H4 (cell line): ENCODE data around the gene RNF182. TPM values are rescaled to one million over a fixed set of nuclear protein-coding genes. Genes with fewer than 3 reads are reported as not detected.
A peak's percentile ranks its signal among the peaks of the same experiment; 100 is the strongest.
"Not testable (repeated sequence)": the region's sequence is repeated elsewhere in the genome, so short reads cannot be mapped to it uniquely, and the experiment has no call there.

Experiments
- DNase-seq: peaks from one replicate; pipeline ENCODE4 v3.0.0-alpha.2; 2015; ENCODE audit warnings: low spot score
- total RNA-seq: library from RNA; depleted of rRNA; stranded (reverse); fragments of >200 nt; shearing (Covaris generic); gene quantifications from 2 replicates; pipeline ENCODE4 v1.2.3, GENCODE V29; 2014

The RNF182 gene
- total RNA-seq, 1 experiment from 2014 or later = 7.2 TPM

- no peak for DNase-seq
Measured at GRCh38 chr6:13916230-13916944, 8.4 kb upstream of the RNF182 start.

GRCh38 chr6:13917141-13917540 lies 7.6 kb upstream of the RNF182 start:
- DNase-seq = no peak

- no peak for DNase-seq
Measured at GRCh38 chr6:13918686-13919250, 6.0 kb upstream of the RNF182 start.

- DNase-seq = no peak
Measured at GRCh38 chr6:13919861-13920260, 4.9 kb upstream of the RNF182 start.

- no peak for DNase-seq
Measured at GRCh38 chr6:13920552-13920951, 4.2 kb upstream of the RNF182 start.

GRCh38 chr6:13922750-13923149 lies 2.0 kb upstream of the RNF182 start:
- DNase-seq = no peak

GRCh38 chr6:13923527-13924145 lies 1.1 kb upstream of the RNF182 start:
- no peak for DNase-seq

- peak; percentile 31 for DNase-seq
Measured at GRCh38 chr6:13924146-13924948, 405 bp upstream of the RNF182 start.

GRCh38 chr6:13926378-13926777 lies 1.6 kb downstream of the RNF182 start:
- no peak for DNase-seq

- DNase-seq = no peak
Measured at GRCh38 chr6:13927203-13927602, 2.5 kb downstream of the RNF182 start.

- DNase-seq = no peak
Measured at GRCh38 chr6:13929196-13929595, 4.4 kb downstream of the RNF182 start.

- no peak for DNase-seq
Measured at GRCh38 chr6:13931797-13932402, 7.1 kb downstream of the RNF182 start.

GRCh38 chr6:13932785-13933184 lies 8.0 kb downstream of the RNF182 start:
- DNase-seq = no peak

- DNase-seq = no peak
Measured at GRCh38 chr6:13934721-13935120, 10.0 kb downstream of the RNF182 start.

GRCh38 chr6:13935190-13935880 lies 10.6 kb downstream of the RNF182 start:
- no peak for DNase-seq

GRCh38 chr6:13935881-13936261 lies 11.1 kb downstream of the RNF182 start:
- not testable (repeated sequence) for DNase-seq

- no peak for DNase-seq
Measured at GRCh38 chr6:13941902-13942301, 17.1 kb downstream of the RNF182 start.

GRCh38 chr6:13943943-13944342 lies 19.2 kb downstream of the RNF182 start:
- DNase-seq = no peak

GRCh38 chr6:13946506-13946905 lies 21.8 kb downstream of the RNF182 start:
- DNase-seq = no peak

- DNase-seq = no peak
Measured at GRCh38 chr6:13947611-13948178, 22.9 kb downstream of the RNF182 start.

- no peak for DNase-seq
Measured at GRCh38 chr6:13952101-13952500, 27.3 kb downstream of the RNF182 start.
